Measurements from ENCODE around the gene COTL1.

The COTL1 gene

GRCh38 chr16:84652566-84652965 lies 34.7 kb upstream of the COTL1 start:
- no peak for DNase-seq (ENCODE audit: insufficient read length, low spot score)
- no peak for TF ChIP-seq CTCF (IDR thresholded peaks at IDR 0.05; ENCODE audit: insufficient read depth, missing control alignments)
- FAIRE-seq = no peak

- DNase-seq (ENCODE audit: insufficient read length, low spot score) = no peak
- FAIRE-seq = no peak
- no peak for TF ChIP-seq CTCF (IDR thresholded peaks at IDR 0.05; ENCODE audit: insufficient read depth, missing control alignments)
Measured at GRCh38 chr16:84650062-84650991, 32.4 kb upstream of the COTL1 start.

GRCh38 chr16:84649511-84649861 lies 31.6 kb upstream of the COTL1 start:
- no peak for TF ChIP-seq CTCF (IDR thresholded peaks at IDR 0.05; ENCODE audit: insufficient read depth, missing control alignments)
- no peak for FAIRE-seq

GRCh38 chr16:84648595-84649510 lies 31.0 kb upstream of the COTL1 start:
- DNase-seq (ENCODE audit: insufficient read length, low spot score) (no peak), FAIRE-seq (no peak)
- TF ChIP-seq CTCF (IDR thresholded peaks at IDR 0.05; ENCODE audit: insufficient read depth, missing control alignments) = no peak

More at GRCh38 chr16:84649511-84649861, 31.6 kb upstream of the COTL1 start:
- DNase-seq (ENCODE audit: insufficient read length, low spot score) = no peak

- TF ChIP-seq CTCF (IDR thresholded peaks at IDR 0.05; ENCODE audit: insufficient read depth, missing control alignments) = no peak
- FAIRE-seq (no peak), DNase-seq (ENCODE audit: insufficient read length, low spot score) (peak; percentile 57)
Measured at GRCh38 chr16:84647828-84648594, 30.1 kb upstream of the COTL1 start, which contains the start of gene KLHL36. KLHL36 (plus strand) TSS chr16:84648511; CDS start chr16:84650868, 2,357 bp downstream.

- no peak for DNase-seq (ENCODE audit: insufficient read length, low spot score)
- no peak for FAIRE-seq
- TF ChIP-seq CTCF (IDR thresholded peaks at IDR 0.05; ENCODE audit: insufficient read depth, missing control alignments) = no peak
Measured at GRCh38 chr16:84643674-84644073, 25.8 kb upstream of the COTL1 start.

All from D721Med (cell line).